GM18508 (cell line): ENCODE measurements around the gene MATR3.
"Not testable (repeated sequence)": the region's sequence is repeated elsewhere in the genome, so short reads cannot be mapped to it uniquely, and the experiment has no call there.

Experiments
- ATAC-seq: cut with Tn5 transposase; IDR thresholded peaks from one replicate; pipeline ENCODE4 v1.9.1; 2021; ENCODE audit warnings: moderate number of reproducible peaks; ENCODE audit not compliant: insufficient read depth, unreplicated experiment

The MATR3 gene

GRCh38 chr5:139293507-139294373 is at the start of gene MATR3:
Gene MATR3 (plus strand): TSS chr5:139293740. CDS start chr5:139307416, 13,676 bp downstream.
- ATAC-seq = peak; percentile 39

- no peak for ATAC-seq
Measured at GRCh38 chr5:139245637-139246339, 47.8 kb upstream of the MATR3 start.

DNA sequence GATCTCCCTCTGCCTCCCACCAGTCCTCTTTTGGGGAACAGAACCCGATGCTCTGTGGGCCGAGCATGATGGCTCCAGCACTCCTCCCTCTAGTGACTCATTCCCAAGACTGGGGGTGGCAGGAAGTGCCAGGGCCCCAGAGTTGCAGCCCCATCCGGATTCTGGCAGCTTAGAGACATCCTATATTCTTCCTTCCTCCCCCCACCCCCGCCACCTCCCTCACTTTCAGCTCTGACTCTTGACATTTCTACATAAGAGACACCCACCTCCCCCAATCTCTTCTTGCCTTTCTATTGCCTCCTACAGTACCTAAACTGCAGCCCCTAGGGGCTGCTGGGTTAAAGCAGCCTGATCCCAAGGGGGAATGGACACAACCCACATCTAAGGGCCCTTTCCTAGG is 47.1 kb upstream of the MATR3 start:
- no peak for ATAC-seq

DNA sequence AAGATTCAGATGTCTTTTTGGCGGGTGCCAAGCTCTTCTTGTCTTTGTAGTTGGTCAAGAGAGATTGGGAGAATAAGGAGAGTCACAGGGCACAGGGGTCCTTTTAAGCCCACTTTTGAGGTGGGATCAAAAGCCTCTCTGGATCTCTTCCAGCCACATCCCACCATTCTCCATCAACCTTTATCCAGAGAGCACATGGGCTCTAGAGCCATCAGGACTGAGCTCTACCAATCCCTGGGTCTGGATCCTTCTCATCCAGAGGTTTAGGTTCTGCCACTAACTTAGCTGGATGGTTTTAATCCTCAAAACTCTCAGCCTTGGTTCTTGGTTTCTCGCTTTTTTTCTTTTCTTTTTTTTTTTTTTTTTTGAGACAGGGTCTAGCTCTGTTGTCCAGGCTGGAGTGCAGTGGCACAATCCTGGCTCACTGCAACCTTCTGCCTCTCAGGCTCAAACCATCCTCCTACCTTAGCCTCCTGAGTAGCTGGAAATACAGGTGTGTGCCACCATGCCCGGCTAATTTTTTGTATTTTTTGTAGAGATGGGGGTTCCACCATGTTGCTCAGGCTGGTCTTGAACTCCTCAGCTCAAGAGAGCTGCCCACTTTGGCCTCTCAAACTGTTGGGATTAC is 44.6 kb upstream of the MATR3 start:
- ATAC-seq = no peak

DNA sequence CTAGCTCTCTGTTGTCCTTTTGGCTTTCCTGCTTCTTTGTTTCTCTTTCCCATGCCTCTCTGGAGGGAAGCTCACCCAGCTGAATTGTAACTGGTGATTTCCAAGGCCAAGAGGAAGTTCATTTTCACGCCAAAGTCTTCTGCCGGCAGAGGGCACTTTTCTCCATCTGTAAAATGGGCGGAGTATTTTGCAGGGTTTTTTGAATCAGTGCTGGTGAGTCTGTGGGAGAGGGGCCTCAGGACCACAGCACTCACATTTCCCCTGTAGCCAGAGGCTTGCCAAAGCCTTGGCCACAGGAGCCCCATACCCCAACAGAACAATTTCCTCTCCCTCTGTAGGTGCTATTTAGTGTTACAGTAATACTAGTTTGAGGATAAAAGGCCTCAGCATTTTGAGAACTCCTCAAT is 42.3 kb upstream of the MATR3 start:
- no peak for ATAC-seq

- no peak for ATAC-seq
Measured at GRCh38 chr5:139251695-139252288, 41.7 kb upstream of the MATR3 start.

DNA sequence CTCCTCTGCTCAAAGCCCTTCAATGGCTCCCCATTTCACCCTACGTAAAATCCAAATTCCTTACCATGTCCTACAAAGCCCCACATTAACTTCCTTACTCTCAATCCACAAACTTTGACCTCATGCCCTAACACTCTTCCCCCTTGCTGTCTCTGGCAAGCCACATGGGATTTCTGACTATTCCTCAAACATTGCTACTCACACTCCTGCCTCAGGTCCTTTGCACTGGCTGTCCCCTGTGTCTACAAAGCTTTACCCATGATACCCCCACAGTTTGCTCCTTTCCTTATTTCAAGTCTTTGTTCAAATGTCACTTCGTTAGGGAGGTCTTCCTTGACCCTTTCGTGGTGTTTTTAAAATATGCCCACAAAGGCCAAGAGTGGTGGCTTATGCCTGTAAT is 40.4 kb upstream of the MATR3 start:
- ATAC-seq = no peak

DNA sequence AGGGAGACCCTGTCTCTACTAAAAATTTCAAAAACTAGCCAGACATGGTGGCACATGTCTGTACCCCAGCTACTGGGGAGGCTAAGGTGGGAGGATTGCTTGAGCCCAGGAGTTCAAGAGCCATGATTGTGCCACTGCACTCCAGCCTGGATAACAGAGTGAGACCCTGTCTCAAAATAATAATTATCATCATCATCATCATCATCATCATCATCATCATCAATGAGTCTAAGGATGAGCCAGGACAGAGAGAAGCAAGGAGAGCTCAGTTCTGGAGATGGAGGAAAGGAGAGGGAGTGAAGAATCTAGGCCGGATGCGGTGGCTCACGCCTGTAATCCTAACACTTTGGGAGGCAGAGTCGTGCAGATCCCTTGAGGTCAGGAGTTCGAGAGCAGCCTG is 36.7 kb upstream of the MATR3 start:
- ATAC-seq = no peak

- ATAC-seq = no peak
Measured at GRCh38 chr5:139262059-139262741, 31.3 kb upstream of the MATR3 start.

DNA sequence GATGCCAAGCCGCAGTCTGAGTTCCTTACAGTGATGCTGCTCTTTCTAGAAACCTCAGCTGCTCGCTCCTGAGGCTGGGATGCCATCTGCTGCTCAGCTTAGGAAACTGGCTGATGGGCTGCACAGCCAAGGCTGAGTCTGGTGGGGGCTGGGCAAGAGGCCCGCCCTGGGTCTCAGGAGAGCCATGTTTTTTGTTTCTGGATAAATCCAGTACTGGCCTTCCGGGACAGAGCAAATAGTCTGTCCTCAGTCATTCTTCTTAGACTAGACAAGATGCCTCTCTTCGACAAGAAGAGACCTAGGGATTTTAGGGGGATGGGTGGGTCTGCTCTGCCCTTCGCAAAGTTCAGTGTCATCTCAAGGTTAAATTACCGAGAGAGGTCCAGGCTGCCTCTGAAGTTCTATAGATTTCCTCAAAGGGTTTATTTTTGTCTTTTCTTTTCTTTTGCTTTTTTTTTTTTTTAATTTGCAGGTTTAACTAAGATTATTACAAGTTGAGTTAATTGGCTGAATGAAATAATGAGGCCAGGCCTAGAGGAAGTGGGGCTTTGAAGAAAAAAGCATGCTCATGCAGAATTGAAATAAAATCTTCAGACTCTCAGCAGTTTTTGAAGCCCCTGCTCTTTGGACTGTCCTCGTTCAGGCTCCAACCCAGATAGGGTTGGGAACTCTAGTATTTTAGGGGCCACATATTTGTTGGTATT is 30.6 kb upstream of the MATR3 start:
- no peak for ATAC-seq

DNA sequence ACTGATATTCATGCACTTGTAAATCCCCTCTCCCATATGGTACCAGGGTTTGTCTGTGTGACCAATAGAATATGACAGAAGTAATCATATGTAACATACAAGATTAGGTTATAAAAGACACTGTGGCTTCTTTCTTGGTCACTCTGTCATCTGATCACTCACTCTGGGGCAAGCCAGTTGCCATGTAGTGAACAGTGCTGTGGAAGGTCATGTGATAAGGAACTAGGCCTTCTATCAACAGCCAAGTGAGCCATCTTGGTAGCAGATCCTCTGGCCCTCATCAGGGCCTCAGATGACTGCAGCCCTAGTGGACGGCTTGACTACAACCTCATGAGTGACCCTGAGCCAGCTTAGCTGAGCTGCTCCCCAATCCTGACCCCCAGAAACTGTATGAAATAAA is 30.0 kb upstream of the MATR3 start:
- ATAC-seq = no peak

GRCh38 chr5:139263946-139264345 is 29.6 kb upstream of the MATR3 start:
- ATAC-seq = no peak

- no peak for ATAC-seq
Measured at GRCh38 chr5:139265001-139265400, 28.5 kb upstream of the MATR3 start.

- no peak for ATAC-seq
Measured at GRCh38 chr5:139266236-139266635, 27.3 kb upstream of the MATR3 start.

- ATAC-seq = no peak
Measured at GRCh38 chr5:139267481-139267880, 26.1 kb upstream of the MATR3 start.

DNA sequence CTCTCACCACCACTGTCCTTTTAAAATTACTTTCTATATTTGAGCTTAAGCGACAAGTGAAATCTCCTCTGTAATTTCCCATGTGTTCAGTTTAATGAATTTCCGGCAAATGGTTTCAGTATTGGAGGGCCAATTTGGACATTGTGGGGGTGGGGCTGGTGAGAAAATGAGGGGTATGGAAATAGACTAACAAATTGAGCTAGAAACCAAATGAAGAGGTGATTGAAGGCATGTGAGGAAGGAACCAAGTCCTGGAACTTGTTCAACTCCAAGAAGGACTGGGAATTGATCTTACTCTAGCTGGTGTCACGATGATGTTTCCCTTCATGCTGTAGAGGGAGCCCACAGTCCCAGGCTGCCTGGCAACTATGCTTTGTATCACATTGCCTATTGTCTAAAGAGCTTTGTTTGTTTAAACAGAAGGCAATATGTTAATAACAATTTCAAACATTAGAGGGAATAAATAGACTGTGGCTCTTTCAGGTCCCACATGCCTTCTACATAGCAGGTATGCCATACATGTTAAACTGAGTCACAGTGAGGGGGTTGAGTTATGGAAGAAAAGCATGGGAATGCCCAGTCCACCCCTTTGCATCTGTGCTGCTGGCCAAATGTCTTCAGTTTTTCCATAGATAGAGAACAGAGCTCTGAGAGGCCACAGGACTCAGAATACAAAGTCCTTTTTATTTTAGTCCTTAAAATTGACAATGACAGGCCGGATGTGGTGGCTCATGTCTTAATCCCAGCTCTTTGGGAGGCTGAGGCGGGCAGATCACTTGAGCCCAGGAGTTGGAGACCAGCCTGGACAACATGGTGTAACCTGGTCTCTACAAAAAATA is 25.0 kb upstream of the MATR3 start:
- no peak for ATAC-seq

DNA sequence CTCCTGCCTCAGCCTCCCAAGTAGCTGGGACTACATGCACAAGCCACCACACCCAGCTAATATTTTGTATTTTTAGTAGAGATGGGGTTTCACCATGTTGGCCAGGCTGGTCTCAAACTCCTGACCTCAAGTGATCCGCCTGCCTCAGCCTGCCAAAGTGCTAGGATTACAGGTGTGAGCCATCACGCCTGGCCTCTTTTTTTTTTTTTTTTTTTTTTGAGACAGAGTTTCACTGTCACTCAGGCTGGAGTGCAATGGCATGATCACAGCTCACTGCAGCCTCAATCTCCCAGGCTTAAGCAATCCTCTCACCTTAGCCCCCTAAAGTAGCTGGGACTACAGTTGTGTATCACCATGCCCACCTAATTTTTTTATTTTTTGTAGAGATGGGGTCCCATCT is 22.8 kb upstream of the MATR3 start:
- not testable (repeated sequence) for ATAC-seq

DNA sequence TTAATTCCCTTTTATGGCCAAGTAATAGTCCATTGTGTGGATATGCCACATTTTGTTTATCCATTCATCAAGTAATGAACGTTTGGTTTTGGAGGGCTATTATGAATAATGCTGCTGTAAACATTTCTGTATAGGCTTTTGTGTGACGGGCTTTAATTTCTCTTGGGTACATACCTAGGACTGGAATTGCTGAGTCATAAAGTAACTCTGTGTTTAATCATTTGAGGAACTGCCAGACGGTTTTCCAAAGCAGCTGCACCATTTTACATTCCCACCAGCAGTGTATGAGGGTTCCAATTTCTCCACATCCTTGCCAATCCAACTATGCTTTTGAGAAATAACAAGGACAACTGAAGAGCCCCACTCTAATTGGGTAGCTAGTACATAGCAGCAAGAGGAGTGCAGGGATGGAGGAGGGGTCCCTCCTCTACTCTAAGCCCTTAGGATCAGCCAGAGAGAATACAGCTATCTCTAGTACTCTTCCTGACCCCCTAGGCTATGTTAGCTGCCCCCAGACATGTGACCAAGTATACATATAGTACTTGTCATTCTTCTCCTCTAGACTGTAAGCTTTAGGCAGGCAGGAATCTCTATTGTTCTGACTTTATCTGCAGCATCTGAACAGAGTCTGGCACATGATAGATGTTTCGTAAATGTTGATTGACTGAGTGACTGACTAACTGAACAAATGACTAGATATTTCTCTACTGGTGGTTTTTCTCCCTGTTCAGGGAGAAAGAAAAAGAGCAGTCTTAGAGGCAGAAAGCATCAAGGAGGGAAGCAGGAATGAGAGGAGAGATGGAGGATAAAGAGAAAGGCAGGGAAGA is 22.1 kb upstream of the MATR3 start:
- no peak for ATAC-seq
